GM12891 (cell line): ENCODE measurements around the gene SMCR8.

Experiments used
- PAX5 ChIP-seq: IDR thresholded peaks from 2 replicates; pipeline ENCODE4 v1.6.1; 2011; ENCODE audit warnings: low read length, moderate library complexity, mild to moderate bottlenecking; ENCODE audit not compliant: insufficient read depth, severe bottlenecking
- POLR2A ChIP-seq: IDR thresholded peaks from 2 replicates; pipeline ENCODE4 v1.6.1; 2011; ENCODE audit warnings: low read depth, low read length, control low read depth
- POLR2AphosphoS5 ChIP-seq: IDR thresholded peaks from 2 replicates; pipeline ENCODE4 v1.6.1; 2011; ENCODE audit warnings: low read depth, low read length, control low read depth
- POU2F2 ChIP-seq: IDR thresholded peaks from 2 replicates; pipeline ENCODE4 v1.6.1; 2011; ENCODE audit warnings: low read depth, mild to moderate bottlenecking, control low read depth, low read length, moderate library complexity
- SPI1 ChIP-seq: IDR thresholded peaks from 2 replicates; pipeline ENCODE4 v1.6.1; 2011; ENCODE audit warnings: low read depth, low read length, control low read depth
- TAF1 ChIP-seq: IDR thresholded peaks from 2 replicates; pipeline ENCODE4 v1.6.1; 2011; ENCODE audit warnings: low read depth, low read length, control low read depth

GRCh38 chr17:18285296-18285695, 29.8 kb upstream of the SMCR8 start:
- TF ChIP-seq POLR2AphosphoS5 (no peak), POLR2A (no peak), SPI1 (no peak), TAF1 (no peak), PAX5 (no peak), POU2F2 (no peak)
